ENCODE results near the gene CEP89.
"Not testable (repeated sequence)": the region's sequence is repeated elsewhere in the genome, so short reads cannot be mapped to it uniquely, and the experiment has no call there.

The CEP89 gene

DNA sequence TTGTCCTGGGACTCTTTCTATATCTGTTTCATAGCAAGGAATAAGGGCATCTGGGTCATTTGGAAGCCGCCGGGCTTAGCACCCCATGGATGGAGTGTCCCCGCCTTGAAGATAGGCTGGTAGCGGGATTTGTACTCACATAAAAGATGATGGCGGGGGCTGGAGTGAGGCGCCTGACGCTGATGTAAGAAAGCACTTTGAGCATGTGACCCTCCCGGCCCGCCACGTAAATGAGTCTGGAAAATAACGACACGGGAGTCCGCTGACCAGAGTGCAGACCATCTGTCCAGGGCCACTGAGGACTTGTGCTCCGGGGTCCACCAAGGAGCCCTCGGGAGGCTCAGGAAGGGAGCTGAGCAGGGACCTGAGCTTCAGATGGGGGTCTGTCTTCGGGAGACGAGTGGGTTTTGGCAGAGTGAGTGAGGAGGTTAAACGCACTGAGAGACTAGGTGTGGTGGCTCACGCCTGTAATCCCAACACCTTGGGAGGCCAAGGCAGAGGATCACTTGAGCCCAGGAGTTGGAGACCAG lies 128.0 kb downstream of the CEP89 start:
- no peaks in the 10 kb centered on the region for H3K27me3 ChIP-seq (ENCODE audit: control insufficient read depth, low read length)
- no peak for TF ChIP-seq EZH2phosphoT487 (IDR thresholded peaks at IDR 0.05; ENCODE audit: borderline replicate concordance, low read length)
- TF ChIP-seq, protein P1, sequence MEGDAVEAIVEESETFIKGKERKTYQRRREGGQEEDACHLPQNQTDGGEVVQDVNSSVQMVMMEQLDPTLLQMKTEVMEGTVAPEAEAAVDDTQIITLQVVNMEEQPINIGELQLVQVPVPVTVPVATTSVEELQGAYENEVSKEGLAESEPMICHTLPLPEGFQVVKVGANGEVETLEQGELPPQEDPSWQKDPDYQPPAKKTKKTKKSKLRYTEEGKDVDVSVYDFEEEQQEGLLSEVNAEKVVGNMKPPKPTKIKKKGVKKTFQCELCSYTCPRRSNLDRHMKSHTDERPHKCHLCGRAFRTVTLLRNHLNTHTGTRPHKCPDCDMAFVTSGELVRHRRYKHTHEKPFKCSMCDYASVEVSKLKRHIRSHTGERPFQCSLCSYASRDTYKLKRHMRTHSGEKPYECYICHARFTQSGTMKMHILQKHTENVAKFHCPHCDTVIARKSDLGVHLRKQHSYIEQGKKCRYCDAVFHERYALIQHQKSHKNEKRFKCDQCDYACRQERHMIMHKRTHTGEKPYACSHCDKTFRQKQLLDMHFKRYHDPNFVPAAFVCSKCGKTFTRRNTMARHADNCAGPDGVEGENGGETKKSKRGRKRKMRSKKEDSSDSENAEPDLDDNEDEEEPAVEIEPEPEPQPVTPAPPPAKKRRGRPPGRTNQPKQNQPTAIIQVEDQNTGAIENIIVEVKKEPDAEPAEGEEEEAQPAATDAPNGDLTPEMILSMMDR (IDR thresholded peaks at IDR 0.05; ENCODE audit: low read depth, low read length, poor library complexity, severe bottlenecking), result no peak
- no peaks in the 10 kb centered on the region for H3K79me2 ChIP-seq (ENCODE audit: control insufficient read depth, low read length)
- no peaks in the 10 kb centered on the region for H4K20me1 ChIP-seq (ENCODE audit: control insufficient read depth, insufficient read depth, low read depth, low read length)
- no peak overlapping the region for H3K27ac ChIP-seq (ENCODE audit: low read depth, low read length)
- no peaks in the 10 kb centered on the region for H3K36me3 ChIP-seq (ENCODE audit: control insufficient read depth, low read length)
- no peaks in the 10 kb centered on the region for H3K4me1 ChIP-seq (ENCODE audit: control insufficient read depth, low read length)
- H3K9me3 ChIP-seq (ENCODE audit: control insufficient read depth, insufficient read depth, low read length), result no peaks in the 10 kb centered on the region
- no peak overlapping the region for H3K4me3 ChIP-seq (ENCODE audit: low read length)
- H3K9me2 ChIP-seq (replicated peaks; ENCODE audit: control insufficient read depth, low read length), result no peaks in the 10 kb centered on the region
- no peaks in the 10 kb centered on the region for H3F3A ChIP-seq (ENCODE audit: control insufficient read depth, insufficient read depth)
- no peak overlapping the region for H3K4me2 ChIP-seq (ENCODE audit: low read length)

DNA sequence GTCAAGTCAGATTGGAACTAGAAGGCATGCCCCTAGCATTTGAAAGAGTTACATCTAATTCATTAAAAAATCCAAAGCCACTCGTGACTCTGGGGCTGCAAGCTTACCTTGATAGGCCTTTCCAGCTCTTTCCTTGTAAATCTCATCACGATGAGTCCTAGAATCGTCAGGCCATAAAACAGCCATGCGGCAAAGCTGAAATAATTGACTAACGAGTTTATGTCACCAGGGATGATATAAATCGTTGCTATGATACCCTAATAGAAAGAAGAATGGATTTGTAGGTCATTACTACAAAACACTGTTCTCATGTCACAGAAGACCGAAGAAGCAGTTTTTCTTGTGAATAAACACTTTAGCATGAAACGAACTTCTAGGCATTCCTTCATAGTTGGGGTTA lies 129.7 kb downstream of the CEP89 start:
- TF ChIP-seq EZH2phosphoT487 (IDR thresholded peaks at IDR 0.05; ENCODE audit: borderline replicate concordance, low read length), result no peak
- TF ChIP-seq, protein P1 (IDR thresholded peaks at IDR 0.05; ENCODE audit: low read depth, low read length, poor library complexity, severe bottlenecking), result no peak
- H3K27me3 ChIP-seq (ENCODE audit: control insufficient read depth, low read length), result no peaks in the 10 kb centered on the region
- H3K4me1 ChIP-seq (ENCODE audit: control insufficient read depth, low read length), result no peaks in the 10 kb centered on the region
- H3K9me2 ChIP-seq (replicated peaks; ENCODE audit: control insufficient read depth, low read length), result no peaks in the 10 kb centered on the region
- no peak overlapping the region for H3K4me2 ChIP-seq (ENCODE audit: low read length)
- no peak overlapping the region for H3K27ac ChIP-seq (ENCODE audit: low read depth, low read length)
- no peaks in the 10 kb centered on the region for H3K36me3 ChIP-seq (ENCODE audit: control insufficient read depth, low read length)
- H3K4me3 ChIP-seq (ENCODE audit: low read length), result no peak overlapping the region
- H3F3A ChIP-seq (ENCODE audit: control insufficient read depth, insufficient read depth), result no peaks in the 10 kb centered on the region
- H3K9me3 ChIP-seq (ENCODE audit: control insufficient read depth, insufficient read depth, low read length), result no peaks in the 10 kb centered on the region
- no peaks in the 10 kb centered on the region for H3K79me2 ChIP-seq (ENCODE audit: control insufficient read depth, low read length)
- no peaks in the 10 kb centered on the region for H4K20me1 ChIP-seq (ENCODE audit: control insufficient read depth, insufficient read depth, low read depth, low read length)

DNA sequence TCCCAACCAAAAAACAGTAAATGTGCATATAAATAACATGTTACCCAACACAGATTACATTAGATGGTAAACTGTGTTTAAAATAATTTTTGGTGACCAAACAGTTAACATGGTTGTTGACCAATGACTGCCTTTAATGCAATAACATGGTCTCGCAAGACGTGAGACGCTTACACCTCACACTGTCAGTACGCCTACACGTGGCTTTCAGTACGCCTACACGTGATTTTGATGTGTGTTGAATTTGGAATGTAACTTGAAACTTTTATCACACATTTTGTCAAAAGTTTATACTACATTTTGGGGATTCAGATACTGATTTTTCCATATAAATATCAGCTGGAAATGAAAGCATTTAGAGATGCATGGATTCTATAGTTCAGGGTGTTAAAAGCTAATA lies 134.2 kb downstream of the CEP89 start:
- H3F3A ChIP-seq (ENCODE audit: control insufficient read depth, insufficient read depth), result no peaks in the 10 kb centered on the region
- no peak overlapping the region for H3K27ac ChIP-seq (ENCODE audit: low read depth, low read length)
- TF ChIP-seq, protein P1 (IDR thresholded peaks at IDR 0.05; ENCODE audit: low read depth, low read length, poor library complexity, severe bottlenecking), result no peak
- no peak for TF ChIP-seq EZH2phosphoT487 (IDR thresholded peaks at IDR 0.05; ENCODE audit: borderline replicate concordance, low read length)
- H3K9me2 ChIP-seq (replicated peaks; ENCODE audit: control insufficient read depth, low read length), result no peaks in the 10 kb centered on the region
- H4K20me1 ChIP-seq (ENCODE audit: control insufficient read depth, insufficient read depth, low read depth, low read length), result no peaks in the 10 kb centered on the region
- no peaks in the 10 kb centered on the region for H3K27me3 ChIP-seq (ENCODE audit: control insufficient read depth, low read length)
- no peak overlapping the region for H3K4me3 ChIP-seq (ENCODE audit: low read length)
- no peaks in the 10 kb centered on the region for H3K79me2 ChIP-seq (ENCODE audit: control insufficient read depth, low read length)
- H3K9me3 ChIP-seq (ENCODE audit: control insufficient read depth, insufficient read depth, low read length), result no peaks in the 10 kb centered on the region
- H3K4me1 ChIP-seq (ENCODE audit: control insufficient read depth, low read length), result no peaks in the 10 kb centered on the region
- H3K4me2 ChIP-seq (ENCODE audit: low read length), result no peak overlapping the region
- no peaks in the 10 kb centered on the region for H3K36me3 ChIP-seq (ENCODE audit: control insufficient read depth, low read length)

DNA sequence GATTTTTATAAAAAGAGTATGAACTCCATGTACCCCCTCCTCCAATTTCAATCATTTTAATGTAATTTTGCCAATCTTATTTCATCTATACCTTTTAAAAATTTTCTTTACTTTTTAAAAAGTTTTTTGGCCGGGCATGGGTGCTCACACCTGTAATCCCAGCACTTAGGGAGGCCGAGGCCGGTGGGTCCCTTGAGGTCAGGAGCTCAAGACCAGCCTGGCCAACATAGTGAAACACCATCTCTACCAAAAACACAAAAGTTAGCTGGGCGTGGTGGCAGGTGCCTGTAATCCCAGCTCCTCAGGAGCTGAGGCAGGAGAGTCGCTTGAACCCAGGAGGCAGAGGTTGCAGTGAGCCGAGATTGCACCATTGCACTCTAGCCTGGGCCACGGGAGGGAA lies 138.4 kb downstream of the CEP89 start:
- H4K20me1 ChIP-seq (ENCODE audit: control insufficient read depth, insufficient read depth, low read depth, low read length); H3K4me1 ChIP-seq (ENCODE audit: control insufficient read depth, low read length); H3K79me2 ChIP-seq (ENCODE audit: control insufficient read depth, low read length); H3K27me3 ChIP-seq (ENCODE audit: control insufficient read depth, low read length); H3F3A ChIP-seq (ENCODE audit: control insufficient read depth, insufficient read depth); H3K9me2 ChIP-seq (replicated peaks; ENCODE audit: control insufficient read depth, low read length); H3K4me3 ChIP-seq (ENCODE audit: low read length); H3K27ac ChIP-seq (ENCODE audit: low read depth, low read length); H3K4me2 ChIP-seq (ENCODE audit: low read length); H3K9me3 ChIP-seq (ENCODE audit: control insufficient read depth, insufficient read depth, low read length); H3K36me3 ChIP-seq (ENCODE audit: control insufficient read depth, low read length): not testable (repeated sequence)

DNA sequence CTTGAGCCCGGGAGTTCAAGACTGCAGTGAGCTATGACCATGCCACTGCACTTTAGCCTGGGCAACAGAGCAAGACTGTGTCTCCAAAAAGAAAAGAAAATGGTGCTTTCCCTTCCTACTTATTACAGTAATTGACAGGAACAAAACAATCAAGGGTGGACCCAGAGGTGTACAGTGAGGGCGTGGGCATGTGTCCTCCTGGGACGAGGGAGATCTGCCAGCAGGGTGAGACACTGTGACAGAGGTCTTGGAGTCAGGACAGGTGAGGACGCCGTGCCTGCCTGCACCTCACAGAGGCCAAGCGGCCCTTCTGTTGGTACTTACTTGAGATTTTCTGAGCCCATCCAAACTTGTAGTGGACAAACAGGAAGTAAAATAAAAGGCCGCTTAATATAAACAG lies 138.9 kb downstream of the CEP89 start:
- not testable (repeated sequence) for H3K4me1 ChIP-seq (ENCODE audit: control insufficient read depth, low read length); H3K9me3 ChIP-seq (ENCODE audit: control insufficient read depth, insufficient read depth, low read length); H3K36me3 ChIP-seq (ENCODE audit: control insufficient read depth, low read length); H3K9me2 ChIP-seq (replicated peaks; ENCODE audit: control insufficient read depth, low read length); H3K27me3 ChIP-seq (ENCODE audit: control insufficient read depth, low read length); H3K4me3 ChIP-seq (ENCODE audit: low read length); H3K27ac ChIP-seq (ENCODE audit: low read depth, low read length); H3K79me2 ChIP-seq (ENCODE audit: control insufficient read depth, low read length); H3F3A ChIP-seq (ENCODE audit: control insufficient read depth, insufficient read depth); H3K4me2 ChIP-seq (ENCODE audit: low read length); H4K20me1 ChIP-seq (ENCODE audit: control insufficient read depth, insufficient read depth, low read depth, low read length)

DNA sequence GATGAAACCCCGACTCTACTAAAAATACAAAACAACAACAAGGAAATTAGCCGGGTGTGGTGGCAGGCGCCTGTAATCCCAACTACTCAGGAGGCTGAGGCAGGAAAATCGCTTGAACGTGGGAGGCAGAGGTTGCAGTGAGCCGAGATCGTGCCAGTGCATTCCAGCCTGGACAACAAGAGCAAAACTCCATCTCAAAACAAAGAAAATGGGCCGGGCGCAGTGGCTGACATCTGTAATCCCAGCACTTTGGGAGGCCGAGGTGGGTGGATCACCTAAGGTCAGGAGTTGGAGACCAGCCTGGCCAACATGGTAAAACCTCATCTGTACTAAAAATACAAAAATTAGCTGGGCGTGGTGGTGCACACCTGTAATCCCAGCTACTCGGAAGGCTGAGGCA lies 139.7 kb downstream of the CEP89 start:
- not testable (repeated sequence) for H3F3A ChIP-seq (ENCODE audit: control insufficient read depth, insufficient read depth); H3K79me2 ChIP-seq (ENCODE audit: control insufficient read depth, low read length); H3K4me1 ChIP-seq (ENCODE audit: control insufficient read depth, low read length); H3K27me3 ChIP-seq (ENCODE audit: control insufficient read depth, low read length); H3K9me3 ChIP-seq (ENCODE audit: control insufficient read depth, insufficient read depth, low read length); H3K36me3 ChIP-seq (ENCODE audit: control insufficient read depth, low read length); H3K9me2 ChIP-seq (replicated peaks; ENCODE audit: control insufficient read depth, low read length); H3K27ac ChIP-seq (ENCODE audit: low read depth, low read length); H3K4me2 ChIP-seq (ENCODE audit: low read length); H4K20me1 ChIP-seq (ENCODE audit: control insufficient read depth, insufficient read depth, low read depth, low read length); H3K4me3 ChIP-seq (ENCODE audit: low read length)

All from DOHH2 (cell line).